ENCODE measurements around the gene FLNC.

FLNC gene

DNA sequence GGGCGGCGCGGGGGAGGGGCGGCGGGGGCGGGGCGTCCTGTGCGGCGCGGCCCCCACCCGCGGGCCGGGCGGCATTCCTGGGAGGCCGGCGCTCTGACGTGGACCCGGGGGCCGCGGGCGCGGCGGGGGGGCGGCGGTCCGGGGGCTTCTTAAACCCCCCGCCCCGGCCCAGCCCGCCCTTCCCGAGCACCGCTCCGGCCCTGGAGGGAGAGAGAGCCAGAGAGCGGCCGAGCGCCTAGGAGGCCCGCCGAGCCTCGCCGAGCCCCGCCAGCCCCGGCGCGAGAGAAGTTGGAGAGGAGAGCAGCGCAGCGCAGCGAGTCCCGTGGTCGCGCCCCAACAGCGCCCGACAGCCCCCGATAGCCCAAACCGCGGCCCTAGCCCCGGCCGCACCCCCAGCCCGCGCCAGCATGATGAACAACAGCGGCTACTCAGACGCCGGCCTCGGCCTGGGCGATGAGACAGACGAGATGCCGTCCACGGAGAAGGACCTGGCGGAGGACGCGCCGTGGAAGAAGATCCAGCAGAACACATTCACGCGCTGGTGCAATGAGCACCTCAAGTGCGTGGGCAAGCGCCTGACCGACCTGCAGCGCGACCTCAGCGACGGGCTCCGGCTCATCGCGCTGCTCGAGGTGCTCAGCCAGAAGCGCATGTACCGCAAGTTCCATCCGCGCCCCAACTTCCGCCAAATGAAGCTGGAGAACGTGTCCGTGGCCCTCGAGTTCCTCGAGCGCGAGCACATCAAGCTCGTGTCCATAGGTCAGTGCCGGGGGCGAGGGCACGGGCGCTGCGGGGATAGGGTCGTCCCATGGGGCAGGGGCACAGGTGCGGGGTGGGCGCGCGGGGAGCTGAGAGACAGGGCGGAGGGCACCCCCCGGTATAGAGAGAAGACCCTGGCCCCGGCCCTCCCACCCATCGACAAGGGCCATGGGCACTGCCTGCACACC is at the start of gene FLNC:
Gene FLNC, plus strand, starts transcription at position 176 of the 947 bp plus-strand sequence. Its CDS starts 232 bp downstream, at position 408.
- peak; percentile 7 for DNase-seq

GRCh38 chr7:128781126-128781525 is 49.1 kb upstream of the FLNC start:
- no peak for DNase-seq

- no peak for DNase-seq
Measured at GRCh38 chr7:128781851-128782250, 48.4 kb upstream of the FLNC start.

DNA sequence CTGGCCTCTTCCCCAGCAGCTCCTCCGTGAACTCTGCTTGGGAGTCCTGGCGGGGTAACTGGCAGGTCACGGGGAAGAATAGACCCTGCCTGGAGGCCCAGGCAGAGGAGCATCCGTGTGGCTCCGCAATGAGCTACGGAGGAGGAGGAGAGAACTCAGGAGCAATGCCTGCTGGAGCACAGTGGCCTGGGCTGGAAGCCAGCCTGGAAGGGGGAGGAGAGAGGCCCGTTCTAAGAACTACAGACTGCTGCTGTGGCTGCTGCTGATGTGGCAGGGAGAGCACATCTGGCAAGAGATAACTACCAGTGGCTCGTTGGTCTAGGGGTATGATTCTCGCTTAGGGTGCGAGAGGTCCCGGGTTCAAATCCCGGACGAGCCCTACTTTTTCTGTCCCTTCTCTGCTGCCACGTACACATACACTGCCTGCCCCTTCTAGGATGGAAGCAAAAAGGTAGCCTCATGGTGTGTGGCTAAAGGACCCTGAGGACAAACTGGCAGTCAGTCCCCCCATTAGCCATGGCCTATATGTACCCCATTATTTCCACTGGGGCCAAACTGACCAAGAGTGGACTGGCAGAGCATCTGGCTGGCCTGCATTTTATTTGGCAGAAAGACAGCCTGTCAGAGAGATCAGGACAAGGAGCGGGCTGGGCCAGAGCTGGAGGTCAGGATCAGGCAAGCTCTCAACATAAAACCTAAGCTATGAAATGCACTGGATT is 46.9 kb upstream of the FLNC start:
- DNase-seq, result no peak

- DNase-seq, result no peak
Measured at GRCh38 chr7:128785738-128786137, 44.5 kb upstream of the FLNC start.

DNA sequence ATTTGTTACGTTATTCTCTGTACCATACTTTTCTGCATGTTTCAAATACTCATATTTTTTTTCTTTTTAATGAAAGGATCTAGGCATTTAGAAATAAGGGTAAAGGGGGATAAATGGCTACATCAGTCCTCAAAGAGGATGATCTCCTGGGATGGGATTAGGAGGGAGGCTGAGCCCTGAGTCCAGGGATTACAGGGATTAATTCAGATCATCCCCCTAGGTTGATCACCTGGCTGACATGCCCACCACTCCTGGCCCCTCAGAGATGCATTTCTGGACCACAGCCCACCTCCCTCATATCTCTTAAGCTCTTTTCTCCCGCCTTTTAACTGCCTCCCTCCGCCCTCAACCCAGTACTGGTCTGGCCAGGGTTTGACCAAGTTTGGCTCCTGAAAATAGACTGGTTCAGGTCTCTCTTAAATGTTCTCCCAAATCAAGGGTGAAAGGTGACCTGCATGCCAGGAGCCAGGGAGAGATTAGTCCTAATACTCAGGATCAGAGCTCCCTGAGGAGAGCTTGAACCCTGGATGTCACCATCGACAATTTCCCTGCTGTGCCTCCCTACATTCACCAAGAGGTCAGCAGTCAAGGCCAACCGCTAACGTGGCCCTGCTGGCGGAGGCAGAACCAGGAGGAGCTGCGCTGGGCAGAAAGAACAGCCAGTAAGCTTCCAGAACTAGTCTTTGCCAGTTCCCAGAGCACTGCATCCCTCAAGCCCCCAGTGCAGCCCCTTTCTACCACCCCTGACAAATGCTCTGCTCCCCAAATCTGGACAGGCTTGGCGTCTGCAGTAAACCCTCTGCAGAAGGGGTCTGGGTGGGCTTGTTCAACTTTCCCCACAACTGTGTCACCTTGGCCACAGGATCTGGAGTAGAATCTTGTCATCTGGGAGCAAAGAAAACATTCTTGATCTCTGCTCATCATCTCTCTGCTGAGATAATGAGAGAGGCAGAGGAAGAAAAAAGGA is 41.5 kb upstream of the FLNC start:
- DNase-seq, result no peak

GRCh38 chr7:128790315-128791041 is 39.7 kb upstream of the FLNC start:
- no peak for DNase-seq

DNA sequence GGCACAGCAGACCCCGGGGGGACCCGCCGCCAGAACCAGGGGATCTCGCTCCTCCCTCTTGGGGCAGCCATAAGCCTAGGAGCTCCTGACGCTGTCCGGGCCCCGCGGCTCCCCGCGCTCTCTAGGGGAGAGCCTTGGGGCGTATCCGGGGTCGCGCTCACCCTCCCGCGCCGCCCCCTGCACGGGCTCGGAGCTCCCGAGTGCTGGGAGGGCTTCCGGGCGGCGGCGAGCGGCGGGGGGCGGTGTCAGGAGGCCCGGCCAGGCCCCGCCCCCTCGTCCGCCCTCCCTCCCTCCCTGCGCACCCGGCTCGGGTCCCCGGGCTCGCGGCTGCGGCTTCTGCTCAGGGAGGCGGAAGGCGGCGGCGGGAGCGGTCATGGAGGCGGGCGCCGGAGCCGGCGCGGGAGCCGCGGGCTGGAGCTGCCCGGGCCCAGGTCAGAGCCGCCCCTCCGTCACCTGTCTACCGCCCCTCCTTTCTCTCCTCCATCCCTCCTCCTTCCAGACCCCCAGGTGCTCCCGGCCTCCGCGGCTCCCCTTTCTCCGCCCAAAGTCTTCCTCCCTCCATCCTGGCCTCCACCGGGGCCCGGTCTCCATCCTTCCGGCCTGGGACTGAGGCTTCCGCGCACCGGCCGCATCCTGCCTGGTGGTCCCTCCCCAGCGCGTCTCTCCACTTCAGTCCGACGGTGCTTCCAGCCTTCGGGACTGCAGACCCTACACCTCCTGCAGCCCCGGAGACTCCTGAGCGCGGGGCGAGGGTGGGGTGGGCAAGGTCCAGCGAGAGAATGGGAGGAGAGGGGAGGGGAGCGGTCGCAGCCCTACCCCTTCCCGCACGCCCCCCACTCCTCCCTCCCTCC is 38.9 kb upstream of the FLNC start, which contains the start of gene CCDC136:
Gene CCDC136, plus strand, starts transcription at position 848 of the 851 bp plus-strand sequence. CDS start 444 bp downstream, outside the sequence.
- peak; percentile 65 for DNase-seq

DNA sequence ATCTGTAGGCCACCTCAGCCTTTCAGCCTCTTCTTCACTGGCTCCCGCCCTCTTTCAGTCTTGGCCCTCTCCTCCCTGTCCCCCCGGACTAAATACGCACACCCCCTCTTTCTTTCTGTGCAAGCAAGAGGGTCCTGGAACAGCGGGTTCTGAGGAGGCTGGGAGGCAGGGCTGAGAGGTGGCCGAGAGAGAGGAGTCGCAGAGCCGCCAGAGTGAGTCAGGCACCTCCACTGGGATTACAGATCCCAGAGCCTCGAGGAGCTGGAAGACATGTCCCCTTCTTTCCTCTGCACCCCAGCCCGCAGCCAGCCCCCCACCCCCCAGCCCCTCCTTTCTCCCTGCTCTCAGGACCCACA is 38.3 kb upstream of the FLNC start:
- no peak for DNase-seq

GRCh38 chr7:128792471-128793180 is 37.6 kb upstream of the FLNC start:
- no peak for DNase-seq

DNA sequence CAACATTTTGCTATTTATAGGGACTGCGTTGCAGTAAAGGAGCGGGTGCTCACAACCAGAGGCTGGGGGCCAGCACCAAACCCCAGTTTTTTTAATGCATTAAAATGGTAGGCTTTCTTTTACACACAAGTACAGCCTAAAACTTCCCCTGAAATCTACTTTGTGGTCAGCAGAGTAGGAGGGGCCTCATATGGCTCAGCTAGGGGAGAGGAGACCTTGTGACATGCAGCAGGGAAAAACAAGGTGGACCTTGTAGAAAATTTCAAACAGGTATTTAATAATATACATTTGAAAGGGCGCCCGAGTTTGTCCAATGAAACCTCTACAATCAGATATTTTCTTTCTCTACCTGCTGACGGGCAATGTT is 37.0 kb upstream of the FLNC start:
- no peak for DNase-seq

DNA sequence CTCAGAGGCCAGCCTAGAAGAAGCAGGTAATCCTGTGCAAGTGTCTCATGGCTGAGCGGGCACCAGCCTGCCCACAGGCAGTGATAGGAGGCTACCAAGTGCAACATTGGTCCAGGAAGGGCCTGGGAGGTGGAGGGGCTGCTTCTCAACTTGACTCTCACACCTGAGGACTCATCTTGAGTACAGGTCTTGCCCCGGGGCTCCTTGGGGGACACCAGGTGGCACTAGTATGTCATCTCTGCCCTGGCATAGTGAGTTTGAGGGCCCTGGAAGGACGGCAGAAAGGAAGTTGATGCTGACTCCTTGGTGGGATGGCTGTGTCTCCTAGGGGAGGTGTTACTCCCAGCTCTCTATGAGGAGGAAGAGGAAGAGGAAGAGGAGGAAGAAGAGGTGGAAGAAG is 36.2 kb upstream of the FLNC start:
- DNase-seq, result no peak

DNA sequence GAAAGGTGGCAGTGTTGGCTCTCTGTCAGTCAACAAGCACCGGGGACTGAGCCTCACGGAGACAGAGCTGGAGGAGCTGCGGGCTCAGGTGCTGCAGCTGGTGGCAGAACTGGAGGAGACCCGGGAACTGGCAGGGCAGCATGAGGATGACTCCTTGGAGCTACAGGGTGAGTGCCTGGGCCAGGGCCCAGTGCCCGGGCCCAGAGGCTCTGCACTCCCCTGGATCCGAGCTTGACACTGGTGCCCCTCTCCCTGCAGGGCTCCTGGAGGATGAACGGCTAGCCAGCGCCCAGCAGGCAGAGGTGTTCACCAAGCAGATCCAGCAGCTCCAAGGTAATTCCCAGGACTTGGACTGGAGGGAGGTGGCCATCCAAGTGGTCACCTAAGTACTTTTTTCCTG is 35.8 kb upstream of the FLNC start:
- DNase-seq, result no peak

- no peak for DNase-seq
Measured at GRCh38 chr7:128795129-128795528, 35.1 kb upstream of the FLNC start.

- no peak for DNase-seq
Measured at GRCh38 chr7:128796327-128796726, 33.9 kb upstream of the FLNC start.

DNA sequence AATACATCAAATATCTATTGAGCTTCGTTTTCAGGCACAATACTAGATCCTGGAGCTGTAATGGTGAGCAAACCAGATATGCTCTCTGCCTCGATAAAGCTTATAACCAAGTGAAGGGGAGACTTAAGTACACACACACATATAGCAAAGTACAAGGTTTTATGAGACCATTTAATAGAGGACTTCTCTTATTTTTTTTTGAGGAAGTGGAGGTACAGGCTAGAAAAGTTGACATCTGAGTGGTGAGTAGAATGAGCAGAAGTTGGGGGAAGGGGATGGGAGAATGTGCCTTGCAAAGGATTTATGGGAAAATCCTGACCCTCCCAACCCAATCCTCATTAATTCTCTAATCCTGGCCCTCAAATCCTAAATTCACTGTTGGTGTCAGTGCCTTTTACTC is 30.8 kb upstream of the FLNC start:
- no peak for DNase-seq

GRCh38 chr7:128800567-128800966 is 29.6 kb upstream of the FLNC start:
- no peak for DNase-seq

DNA sequence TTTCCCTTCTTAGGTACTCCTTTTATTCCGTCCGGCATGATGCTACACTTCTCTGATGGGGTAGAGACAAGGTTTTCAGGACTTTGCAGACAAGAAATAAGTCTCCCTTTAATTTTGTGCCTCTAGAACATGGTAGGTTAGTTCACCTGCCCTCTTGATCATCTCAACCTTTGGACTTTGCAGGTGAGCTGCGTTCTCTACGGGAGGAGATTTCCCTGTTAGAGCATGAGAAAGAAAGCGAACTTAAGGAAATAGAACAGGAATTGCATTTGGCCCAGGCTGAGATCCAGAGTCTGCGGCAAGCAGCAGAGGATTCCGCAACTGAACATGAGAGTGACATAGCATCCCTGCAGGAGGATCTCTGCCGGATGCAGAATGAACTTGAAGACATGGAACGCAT is 29.2 kb upstream of the FLNC start:
- no peak for DNase-seq

GRCh38 chr7:128801667-128802418 is 28.4 kb upstream of the FLNC start:
- no peak for DNase-seq

- DNase-seq, result no peak
Measured at GRCh38 chr7:128804484-128804883, 25.7 kb upstream of the FLNC start.
